GM18868 (cell line): ENCODE measurements around the gene ZNF432.
"Not testable (repeated sequence)": the region's sequence is repeated elsewhere in the genome, so short reads cannot be mapped to it uniquely, and the experiment has no call there.

Experiments
- ATAC-seq: cut with Tn5 transposase; IDR thresholded peaks from one replicate; pipeline ENCODE4 v1.9.1; 2021; ENCODE audit warnings: mild to moderate bottlenecking, moderate library complexity; ENCODE audit not compliant: unreplicated experiment

Gene ZNF432

DNA sequence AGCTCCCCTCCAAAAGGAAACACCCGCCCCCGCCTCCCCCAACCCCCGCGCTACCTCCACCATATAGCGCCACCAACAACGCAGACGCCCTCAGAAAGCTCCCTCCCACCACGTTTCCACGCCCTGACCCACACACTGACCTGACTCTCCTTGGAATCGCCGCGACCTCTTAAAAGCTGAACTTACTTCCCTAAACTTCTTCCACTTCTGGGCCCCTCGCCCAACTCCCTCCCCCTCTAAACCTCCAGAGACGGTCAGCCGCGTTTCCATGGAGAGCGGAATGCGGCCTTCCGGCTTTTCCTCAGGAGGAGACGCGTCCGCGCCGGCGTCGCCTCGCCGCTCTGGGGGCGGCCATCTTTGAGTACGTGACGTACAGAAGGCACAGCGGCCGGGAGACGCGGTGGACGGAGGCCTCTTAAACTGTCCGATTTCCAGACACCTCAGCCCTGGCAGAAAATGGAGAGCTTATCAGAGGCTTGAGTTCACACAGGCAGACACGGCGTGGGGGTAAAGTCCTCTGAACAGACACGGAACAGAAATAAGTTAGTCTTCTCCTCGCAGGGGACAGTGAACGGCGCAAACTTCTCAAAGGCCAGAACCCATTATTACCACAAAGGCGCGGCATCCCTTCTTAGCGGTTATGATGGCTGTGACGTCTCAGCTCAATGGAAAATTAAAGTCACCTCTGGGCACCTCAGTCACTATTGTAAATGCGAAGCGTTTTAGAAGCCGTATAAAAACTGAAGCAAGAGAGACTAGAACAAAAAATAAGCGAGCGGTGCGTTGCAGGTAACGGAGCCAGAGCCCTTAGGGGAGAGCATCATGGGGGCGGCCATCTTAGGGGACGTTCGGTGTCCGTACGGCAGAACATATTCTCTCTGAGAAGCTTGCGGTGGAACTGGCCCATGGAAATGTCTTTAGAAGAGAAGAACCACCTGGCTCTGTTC is at the start of gene ZNF432:
Gene ZNF432, minus strand, starts transcription at position 284 of the 947 bp plus-strand sequence. CDS start 1,970 bp downstream, outside the sequence.
- ATAC-seq = peak; percentile 91

DNA sequence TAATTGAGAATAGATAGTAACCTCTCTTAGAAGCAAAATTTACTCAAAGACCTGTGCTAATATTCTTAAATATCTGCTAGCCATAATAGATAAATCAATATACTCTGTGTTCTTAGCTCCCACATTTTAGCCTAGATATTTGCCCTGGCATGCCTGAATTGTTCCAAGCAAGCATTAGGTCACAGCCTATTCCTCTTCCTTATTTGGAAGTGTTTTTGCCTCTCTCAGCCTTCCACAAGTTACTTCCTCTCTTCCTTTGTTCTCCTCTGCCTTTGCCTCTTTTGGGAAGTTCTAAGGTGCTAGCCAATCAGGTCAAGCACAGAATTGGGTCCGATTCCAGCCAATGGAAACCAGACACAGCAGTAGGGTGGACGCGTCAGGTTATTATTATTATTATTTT is 47.8 kb upstream of the ZNF432 start:
- not testable (repeated sequence) for ATAC-seq

- peak; percentile 71 for ATAC-seq
Measured at GRCh38 chr19:52095172-52096014, 46.8 kb upstream of the ZNF432 start, which contains the start of gene ZNF841. TSS of gene ZNF841 (minus strand) at chr19:52095765. CDS start at chr19:52084801, 10,964 bp downstream.

DNA sequence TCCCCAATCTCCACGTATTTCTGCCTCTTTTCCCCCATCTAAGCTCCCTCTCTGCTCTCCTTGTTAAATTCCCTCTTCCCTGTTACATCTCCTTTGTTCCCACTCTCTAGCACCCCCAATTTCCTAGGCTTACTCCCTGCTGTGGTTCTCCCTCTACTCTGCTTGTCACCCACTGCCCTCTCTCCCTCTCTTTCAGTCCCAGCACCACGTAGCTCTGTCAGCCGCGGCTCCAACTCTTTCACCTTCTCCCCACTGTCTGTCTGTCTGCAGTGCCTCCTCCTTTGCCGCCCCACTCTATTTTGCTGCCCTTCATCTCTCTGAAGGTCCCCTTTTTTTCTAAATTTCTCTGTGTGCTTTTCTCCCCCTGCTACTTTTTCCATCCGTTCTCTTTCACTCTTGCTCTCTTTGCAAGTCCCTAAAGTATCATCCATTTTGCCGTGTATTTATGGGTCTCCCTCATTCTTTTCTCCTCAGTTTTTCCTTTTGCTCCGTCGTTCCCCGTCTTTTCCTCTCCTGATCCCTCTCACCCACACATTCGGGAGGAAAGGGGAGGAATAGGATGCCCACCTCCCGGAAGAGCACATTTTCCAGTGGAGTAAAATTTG is 46.0 kb upstream of the ZNF432 start:
- ATAC-seq = no peak

GRCh38 chr19:52086481-52086880 is 37.8 kb upstream of the ZNF432 start:
- ATAC-seq = no peak

DNA sequence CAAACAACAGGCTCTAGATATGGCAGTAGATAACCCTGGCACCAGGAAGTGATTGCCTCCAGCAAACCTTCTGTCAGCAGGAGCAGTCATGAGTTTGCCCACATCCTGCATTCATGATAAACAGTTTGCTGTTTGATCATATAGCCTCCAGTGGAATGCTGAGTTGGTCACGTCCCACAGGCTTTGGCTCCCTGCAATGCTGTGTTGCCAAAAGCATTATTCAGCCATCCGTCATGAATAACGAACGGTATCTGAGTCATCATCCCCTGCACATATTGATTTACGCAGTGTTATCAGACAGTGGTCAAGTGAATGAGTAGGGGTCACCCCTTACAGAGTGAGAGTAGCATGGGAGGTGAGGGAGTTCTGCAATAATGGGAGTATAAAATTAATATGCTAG is 21.9 kb upstream of the ZNF432 start:
- no peak for ATAC-seq

GRCh38 chr19:52069653-52070052 is 21.0 kb upstream of the ZNF432 start:
- ATAC-seq = no peak

DNA sequence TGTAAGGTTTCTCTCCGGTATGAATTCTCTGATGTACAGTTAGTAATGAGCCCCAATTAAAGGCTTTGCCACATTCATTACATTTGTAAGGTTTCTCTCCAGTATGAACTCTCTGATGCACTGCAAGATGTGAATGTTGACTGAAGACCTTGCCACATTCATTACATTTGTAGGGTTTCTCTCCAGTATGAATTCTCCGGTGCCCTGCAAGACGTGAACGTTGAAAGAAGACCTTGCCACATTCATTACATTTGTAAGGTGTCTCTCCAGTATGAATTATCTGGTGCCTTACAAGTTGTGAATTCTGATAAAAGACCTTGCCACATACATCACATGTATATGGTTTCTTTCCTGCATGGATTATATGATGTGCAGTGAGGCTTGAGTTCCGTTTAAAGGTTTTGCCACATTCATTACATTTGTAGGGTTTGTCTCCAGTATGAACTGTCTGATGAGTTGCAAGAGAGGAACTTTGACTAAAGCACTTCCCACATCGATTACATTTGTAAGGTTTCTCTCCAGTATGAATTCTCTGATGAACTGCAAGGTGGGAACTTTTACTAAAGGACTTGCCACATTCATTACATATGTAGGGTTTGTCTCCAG is 17.7 kb upstream of the ZNF432 start:
- ATAC-seq = no peak

DNA sequence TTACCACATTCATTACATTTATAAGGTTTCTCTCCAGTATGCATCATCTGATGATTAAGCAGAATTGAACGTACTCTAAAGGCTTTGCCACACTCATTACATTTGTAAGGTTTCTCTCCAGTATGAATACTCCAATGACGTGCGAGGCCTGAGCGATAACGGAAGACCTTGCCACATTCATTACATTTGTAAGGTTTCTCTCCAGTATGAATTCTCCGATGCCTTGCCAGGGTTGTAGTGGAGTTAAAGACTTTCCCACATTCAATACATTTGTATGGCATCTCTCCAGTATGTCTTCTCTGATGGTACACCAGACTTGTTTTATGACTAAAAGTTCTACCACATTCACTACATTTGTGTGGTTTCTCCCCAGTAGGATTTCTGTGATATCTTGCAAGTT is 16.8 kb upstream of the ZNF432 start:
- no peak for ATAC-seq

DNA sequence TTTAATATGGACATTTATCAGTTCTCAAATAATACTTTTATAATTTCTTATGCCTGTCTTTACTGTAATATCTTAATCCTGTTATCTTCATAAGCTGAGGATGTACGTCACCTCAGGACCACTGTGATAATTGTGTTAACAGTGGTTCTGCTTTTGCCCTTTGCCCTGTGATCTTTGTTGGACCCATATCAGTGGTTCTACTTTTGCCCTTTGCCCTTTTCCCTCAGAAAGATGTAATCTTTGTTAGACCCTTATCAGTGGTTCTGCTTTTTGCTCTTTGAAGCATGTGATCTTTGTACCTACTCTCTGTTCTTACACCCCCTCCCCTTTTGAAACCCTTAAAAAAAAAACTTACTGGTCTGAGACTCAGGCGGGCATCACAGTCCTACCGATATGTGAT is 7.8 kb upstream of the ZNF432 start:
- ATAC-seq = not testable (repeated sequence)

- not testable (repeated sequence) for ATAC-seq
Measured at GRCh38 chr19:52051736-52052135, 3.1 kb upstream of the ZNF432 start.

DNA sequence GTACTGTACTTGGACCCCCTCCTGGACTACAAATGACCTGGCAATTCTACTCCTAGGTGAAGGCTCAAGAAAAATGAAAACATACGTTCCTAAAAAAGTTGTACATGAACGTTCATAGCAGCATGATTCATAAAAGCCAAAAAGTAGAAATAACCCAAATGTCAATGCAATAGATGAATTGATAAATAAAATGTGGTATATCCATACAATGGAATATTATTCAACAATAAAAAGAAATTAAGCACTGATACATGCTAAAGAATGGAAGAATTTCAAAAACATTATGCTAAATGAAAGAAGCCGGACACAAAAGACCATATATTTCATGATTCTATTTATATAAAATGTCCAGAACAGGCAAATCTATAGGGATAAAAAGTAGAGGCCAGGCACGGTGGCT is 9.5 kb downstream of the ZNF432 start:
- ATAC-seq = no peak

DNA sequence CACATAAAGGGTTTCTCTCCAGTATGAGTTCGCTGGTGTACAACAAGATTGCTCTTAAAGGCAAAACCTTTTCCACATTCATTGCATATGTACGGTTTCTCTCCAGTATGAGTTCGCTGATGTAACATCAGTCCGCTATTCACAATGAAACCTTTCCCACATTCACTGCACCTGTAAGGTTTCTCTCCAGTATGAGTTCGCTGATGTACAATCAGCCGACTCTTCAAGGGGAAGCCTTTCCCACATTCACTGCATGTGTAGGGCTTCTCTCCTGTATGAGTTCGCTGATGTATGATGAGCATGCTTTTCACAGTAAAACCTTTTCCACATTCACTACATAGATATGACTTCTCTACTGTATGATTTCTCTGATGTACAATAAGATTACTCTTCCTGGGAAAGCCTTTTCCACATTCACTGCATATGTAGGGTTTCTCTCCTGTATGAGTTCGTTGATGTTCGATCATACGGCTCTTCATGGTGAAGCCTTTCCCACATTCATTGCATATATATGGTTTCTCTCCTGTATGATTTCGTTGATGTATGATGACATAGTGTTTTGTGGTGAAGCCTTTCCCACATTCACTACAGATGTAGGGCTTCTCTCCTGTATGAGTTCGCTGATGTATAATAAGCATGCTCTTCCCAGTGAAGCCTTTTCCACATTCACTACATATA is 14.4 kb downstream of the ZNF432 start:
- no peak for ATAC-seq

DNA sequence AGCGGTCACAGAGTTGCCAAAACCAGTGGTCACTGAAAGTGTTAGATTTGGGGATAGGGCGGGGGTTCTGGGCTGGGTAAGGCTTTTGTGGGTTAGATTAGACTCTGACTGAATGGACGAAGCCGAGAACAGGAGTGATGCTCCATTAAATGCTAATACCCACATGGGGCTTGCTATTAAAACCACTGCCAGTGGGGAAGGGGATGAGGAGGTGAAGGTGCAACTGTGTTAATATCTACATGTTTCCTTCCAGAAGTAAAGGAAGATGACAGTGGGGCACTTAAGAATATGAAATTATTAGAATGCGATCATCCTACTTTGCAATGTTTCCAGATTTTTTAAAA is 19.9 kb downstream of the ZNF432 start:
- peak; percentile 20 for ATAC-seq

DNA sequence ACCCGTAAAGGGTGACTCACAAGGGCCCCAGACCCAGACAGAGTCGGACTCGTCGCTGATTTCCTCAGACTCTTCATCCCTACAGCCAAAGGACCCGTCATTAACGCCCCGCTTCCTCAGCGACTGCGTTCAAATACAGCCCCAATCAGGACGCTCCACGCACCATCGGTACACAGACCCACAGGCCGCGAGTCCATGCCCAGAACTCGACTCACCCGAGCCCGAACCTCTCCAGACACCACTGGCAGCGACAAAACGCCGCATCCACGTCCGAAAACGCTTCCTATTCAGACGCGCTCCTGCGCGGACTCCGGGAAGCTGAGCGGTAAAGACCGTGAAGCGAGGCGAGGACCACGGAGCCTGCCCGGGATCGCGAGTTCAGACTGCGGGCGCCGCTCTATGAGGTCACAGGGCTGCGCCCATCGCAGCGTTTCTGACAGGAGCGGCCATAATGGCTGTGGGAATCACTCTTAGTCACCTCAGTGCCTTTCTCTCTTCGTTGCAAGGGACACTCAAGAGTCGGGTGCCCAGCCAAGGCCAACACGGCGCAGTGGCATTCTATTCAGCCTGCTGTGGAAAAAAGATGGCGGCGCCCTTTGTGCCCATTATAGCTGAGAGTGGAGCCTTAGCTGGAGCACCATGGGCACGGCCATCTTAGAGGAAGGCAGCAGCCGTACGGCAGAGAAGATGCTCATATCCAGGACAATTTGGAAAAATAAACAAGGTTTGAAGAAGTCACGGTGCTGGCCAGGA is 20.4 kb downstream of the ZNF432 start, which contains the start of gene ZNF614:
Gene ZNF614, minus strand, starts transcription at position 353 of the 753 bp plus-strand sequence. CDS start 2,634 bp downstream, outside the sequence.
- peak; percentile 79 for ATAC-seq

DNA sequence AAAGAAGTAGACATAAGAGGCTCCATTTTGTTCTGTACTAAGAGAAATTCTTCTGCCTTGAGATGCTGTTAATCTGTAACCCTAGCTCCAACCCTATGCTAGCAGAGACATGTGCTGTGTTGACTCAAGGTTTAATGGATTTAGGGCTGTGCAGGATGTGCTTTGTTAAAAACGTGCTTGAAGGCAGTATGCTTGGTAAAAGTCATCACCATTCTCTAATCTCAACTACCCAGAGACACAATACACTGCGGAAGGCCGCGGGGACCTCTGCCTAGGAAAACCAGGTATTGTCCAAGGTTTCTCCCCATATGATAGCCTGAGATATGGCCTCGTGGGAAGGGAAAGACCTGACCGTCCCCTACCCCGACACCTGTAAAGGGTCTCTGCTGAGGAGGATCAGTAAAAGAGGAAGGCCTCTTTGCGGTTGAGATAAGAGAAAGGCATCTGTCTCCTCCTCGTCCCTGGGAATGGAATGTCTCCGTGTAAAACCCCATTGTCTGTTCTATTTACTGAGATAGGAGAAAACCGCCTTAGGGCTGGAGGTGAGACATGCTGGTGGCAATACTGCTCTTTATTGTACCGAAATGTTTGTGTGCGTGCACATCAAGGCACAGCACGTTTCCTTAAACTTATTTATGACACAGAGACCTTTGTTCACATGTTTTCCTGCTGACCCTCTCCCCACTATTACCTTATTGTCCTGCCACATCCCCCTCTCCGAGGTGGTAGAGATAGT is 22.2 kb downstream of the ZNF432 start:
- not testable (repeated sequence) for ATAC-seq

DNA sequence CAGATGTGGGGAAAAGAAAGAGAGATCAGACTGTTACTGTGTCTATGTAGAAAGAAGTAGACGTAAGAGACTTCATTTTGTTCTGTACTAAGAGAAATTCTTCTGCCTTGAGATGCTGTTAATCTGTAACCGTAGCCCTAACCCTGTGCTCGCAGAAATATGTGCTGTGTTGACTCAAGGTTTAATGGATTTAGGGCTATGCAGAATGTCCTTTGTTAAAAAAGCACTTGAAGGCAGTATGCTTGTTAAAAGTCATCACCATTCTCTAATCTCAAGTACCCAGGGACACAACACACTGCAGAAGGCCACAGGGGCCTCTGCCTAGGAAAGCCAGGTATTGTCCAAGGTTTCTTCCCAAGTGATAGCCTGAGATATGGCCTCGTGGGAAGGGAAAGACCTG is 24.2 kb downstream of the ZNF432 start:
- ATAC-seq = not testable (repeated sequence)

DNA sequence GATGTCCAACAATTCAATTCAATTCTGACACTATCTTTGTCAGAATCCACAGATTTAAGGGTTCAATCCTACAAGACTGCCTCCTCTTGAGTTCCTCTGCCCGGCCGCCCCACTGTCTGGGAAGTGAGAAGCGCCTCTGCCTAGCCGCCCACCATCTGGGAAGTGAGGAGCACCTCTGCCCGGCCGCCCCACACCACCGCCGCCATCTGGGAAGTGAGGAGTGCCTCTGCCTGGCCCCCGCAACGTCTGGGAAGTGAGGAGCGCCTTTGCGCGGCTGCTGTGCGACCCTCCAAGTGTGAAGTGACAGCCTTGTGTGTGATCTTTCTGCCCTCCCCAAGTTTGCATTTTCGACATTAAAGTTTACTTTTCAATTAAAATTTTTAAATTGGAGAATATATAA is 26.4 kb downstream of the ZNF432 start:
- ATAC-seq = no peak

- no peak for ATAC-seq
Measured at GRCh38 chr19:52020506-52020905, 28.1 kb downstream of the ZNF432 start.
